Cardiac muscle cell (in vitro differentiated cells and primary cell): ENCODE results near the gene THOC6. TPM values are rescaled to one million over a fixed set of nuclear protein-coding genes. Genes with fewer than 3 reads are reported as not detected.

Source experiments
- DNase-seq, 2 donors: peaks; one replicate each; pipeline versions ENCODE4 v3.0.0 to v3.0.0-alpha.2; 2010 to 2017; ENCODE audit warnings: low read depth in 1 of 2, low spot score in 1 of 2
- H3K27ac ChIP-seq: fragments of 200-600 bp; sonication (generic); 2 replicates; pipeline ENCODE4 v1.5.1; 2016
- H3K27me3 ChIP-seq: fragments of 200-600 bp; sonication (generic); 2 replicates; pipeline ENCODE4 v1.6.0; 2016; ENCODE audit warnings: control low read depth
- H3K36me3 ChIP-seq: fragments of 200-600 bp; sonication (generic); 2 replicates; pipeline ENCODE4 v1.5.1; 2016; ENCODE audit warnings: control low read depth
- H3K4me1 ChIP-seq: fragments of 200-600 bp; sonication (generic); 2 replicates; pipeline ENCODE4 v1.8.1; 2017; ENCODE audit warnings: low read depth, mild to moderate bottlenecking, mixed run types
- H3K4me3 ChIP-seq: fragments of 200-600 bp; sonication (generic); 2 replicates; pipeline ENCODE4 v1.5.1; 2016; ENCODE audit warnings: mild to moderate bottlenecking
- H3K9me3 ChIP-seq: fragments of 200-600 bp; sonication (generic); 2 replicates; pipeline ENCODE4 v1.5.1; 2017; ENCODE audit warnings: low read depth, mild to moderate bottlenecking, control low read depth
- polyA plus RNA-seq: library from polyadenylated mRNA; unstranded; fragments of >200 nt; fragmentation: Nextera tagmentation; extraction: Ambion mirVana; gene quantifications from 2 replicates; pipeline ENCODE4 v1.2.1, GENCODE V29; 2016
- total RNA-seq: library from RNA; depleted of rRNA; stranded (reverse); fragments of >200 nt; gene quantifications from 2 replicates; pipeline ENCODE4 v1.2.3, GENCODE V29; 2016
- TF ChIP-seq, protein P1 (sequence below): IDR thresholded peaks from 2 replicates; pipeline ENCODE4 v1.5.1; 2012; ENCODE audit warnings: low read depth, mild to moderate bottlenecking, low read length

The THOC6 gene
- total and polyA plus RNA-seq, 2 experiments from 2014 or later, result 36.9 to 61.3 TPM

DNA sequence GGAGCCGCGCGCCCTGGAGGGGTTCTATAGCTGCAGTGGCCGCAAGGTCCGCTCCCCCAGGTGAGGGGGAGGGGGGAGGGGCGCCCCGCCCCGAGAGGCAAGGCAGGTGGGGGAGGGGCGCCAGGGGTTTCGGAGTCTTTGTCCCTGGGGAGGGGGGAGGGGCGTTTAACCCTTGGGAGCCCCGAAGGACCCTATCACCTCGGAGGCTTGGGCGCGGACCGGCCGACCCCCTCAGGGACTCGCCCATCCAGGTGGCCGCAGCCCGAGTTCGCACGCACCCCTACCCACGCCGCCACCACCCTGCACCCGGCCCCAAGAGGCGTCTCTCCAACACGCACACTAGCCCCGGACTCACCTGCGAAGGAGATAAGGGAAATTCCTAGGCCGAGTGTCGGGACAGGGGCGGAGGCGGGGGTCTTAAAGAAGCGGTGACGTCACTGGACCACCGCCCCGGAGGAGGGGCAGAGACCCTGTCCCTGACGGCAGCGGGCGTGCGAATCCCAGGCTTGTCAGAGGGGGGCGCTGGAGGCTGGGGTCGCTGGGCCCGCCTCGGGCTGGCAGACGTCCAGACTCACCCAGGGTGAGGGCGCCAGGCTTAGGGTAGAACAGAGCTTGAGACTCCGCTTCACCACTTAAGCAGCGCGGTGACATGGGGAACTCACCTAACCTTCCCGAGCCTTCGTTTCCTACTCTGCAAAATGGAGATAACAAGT lies 5.9 kb upstream of the THOC6 start, which contains the start of gene CLDN6:
TSS of gene CLDN6 (minus strand) at position 390 of the 713 bp plus-strand sequence. CDS start 2,162 bp downstream, outside the sequence.
- Histone ChIP-seq H3K27me3 (no peaks in the 10 kb centered on the region), H3K4me1 (peaks cover 18% of the 10 kb centered on the region), H3K27ac (peak within 1 kb of the TSS; percentile 87), H3K4me3 (peak within 1 kb of the TSS; percentile 76), H3K36me3 (no peaks in the 10 kb centered on the region), H3K9me3 (no peaks in the 10 kb centered on the region)
- peak in 1 of 2 donors; percentile 94 for DNase-seq
- TF ChIP-seq, protein P1, sequence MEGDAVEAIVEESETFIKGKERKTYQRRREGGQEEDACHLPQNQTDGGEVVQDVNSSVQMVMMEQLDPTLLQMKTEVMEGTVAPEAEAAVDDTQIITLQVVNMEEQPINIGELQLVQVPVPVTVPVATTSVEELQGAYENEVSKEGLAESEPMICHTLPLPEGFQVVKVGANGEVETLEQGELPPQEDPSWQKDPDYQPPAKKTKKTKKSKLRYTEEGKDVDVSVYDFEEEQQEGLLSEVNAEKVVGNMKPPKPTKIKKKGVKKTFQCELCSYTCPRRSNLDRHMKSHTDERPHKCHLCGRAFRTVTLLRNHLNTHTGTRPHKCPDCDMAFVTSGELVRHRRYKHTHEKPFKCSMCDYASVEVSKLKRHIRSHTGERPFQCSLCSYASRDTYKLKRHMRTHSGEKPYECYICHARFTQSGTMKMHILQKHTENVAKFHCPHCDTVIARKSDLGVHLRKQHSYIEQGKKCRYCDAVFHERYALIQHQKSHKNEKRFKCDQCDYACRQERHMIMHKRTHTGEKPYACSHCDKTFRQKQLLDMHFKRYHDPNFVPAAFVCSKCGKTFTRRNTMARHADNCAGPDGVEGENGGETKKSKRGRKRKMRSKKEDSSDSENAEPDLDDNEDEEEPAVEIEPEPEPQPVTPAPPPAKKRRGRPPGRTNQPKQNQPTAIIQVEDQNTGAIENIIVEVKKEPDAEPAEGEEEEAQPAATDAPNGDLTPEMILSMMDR, result peak; percentile 29

DNA sequence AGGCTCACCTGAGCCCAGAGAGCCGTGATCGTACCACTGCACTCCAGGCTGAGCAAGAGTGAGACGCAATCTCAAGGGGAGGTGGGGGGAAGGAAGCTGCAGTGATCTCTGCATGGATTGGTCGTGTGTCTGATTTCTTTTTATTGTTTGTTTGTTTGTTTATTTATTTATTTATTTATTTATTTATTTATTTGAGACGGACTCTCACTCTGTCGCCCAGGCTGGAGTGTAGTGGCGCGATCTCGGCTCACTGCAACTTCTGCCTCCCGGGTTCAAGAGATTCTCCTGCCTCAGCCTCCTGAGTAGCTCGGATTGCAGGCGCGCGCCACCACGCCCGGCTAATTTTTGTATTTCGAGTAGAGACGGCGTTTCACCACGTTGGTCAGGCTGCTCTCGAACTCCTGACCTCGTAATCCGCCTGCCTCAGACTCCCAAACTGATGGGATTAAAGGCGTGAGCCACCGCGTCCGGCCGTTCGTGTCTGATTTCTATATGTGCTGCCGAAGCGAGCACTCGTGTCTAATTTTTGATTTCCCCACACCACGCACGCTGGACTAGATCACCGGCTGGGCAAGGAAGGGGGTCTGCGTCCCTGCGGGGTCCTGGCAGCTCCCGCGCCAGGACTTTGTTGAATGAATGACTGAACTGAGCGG lies 4.1 kb upstream of the THOC6 start:
- TF ChIP-seq, protein P1, result no peak
- Histone ChIP-seq H3K9me3 (no peaks in the 10 kb centered on the region), H3K4me1 (peaks cover 22% of the 10 kb centered on the region), H3K36me3 (no peaks in the 10 kb centered on the region), H3K4me3 (peak overlapping the region; percentile 74), H3K27me3 (no peaks in the 10 kb centered on the region), H3K27ac (peak overlapping the region; percentile 97)
- DNase-seq, result no peak

DNA sequence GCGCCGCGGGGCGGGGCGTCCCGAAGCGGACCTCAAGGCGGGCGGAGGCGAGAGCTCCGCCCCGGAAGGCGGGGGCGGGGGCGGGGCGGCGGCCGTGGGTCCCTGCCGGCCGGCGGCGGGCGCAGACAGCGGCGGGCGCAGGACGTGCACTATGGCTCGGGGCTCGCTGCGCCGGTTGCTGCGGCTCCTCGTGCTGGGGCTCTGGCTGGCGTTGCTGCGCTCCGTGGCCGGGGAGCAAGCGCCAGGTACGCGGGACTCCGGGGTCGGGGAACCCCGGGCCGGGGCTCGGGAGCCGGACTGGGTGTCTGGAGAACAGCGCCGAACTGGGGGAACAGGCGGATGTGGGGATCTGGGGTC lies 3.6 kb upstream of the THOC6 start, which contains the start of gene TNFRSF12A:
TSS of gene TNFRSF12A (plus strand) at position 122 of the 357 bp plus-strand sequence. CDS start at position 152, 30 bp downstream.
- H3K4me3 ChIP-seq, result peak within 1 kb of the TSS; percentile 74
- no peaks in the 10 kb centered on the region for H3K36me3 ChIP-seq
- TF ChIP-seq, protein P1, result no peak
- no peaks in the 10 kb centered on the region for H3K27me3 ChIP-seq
- H3K4me1 ChIP-seq, result peaks cover 22% of the 10 kb centered on the region
- peak within 1 kb of the TSS; percentile 97 for H3K27ac ChIP-seq
- H3K9me3 ChIP-seq, result no peaks in the 10 kb centered on the region
- DNase-seq, result peak; percentile 80 to 92

DNA sequence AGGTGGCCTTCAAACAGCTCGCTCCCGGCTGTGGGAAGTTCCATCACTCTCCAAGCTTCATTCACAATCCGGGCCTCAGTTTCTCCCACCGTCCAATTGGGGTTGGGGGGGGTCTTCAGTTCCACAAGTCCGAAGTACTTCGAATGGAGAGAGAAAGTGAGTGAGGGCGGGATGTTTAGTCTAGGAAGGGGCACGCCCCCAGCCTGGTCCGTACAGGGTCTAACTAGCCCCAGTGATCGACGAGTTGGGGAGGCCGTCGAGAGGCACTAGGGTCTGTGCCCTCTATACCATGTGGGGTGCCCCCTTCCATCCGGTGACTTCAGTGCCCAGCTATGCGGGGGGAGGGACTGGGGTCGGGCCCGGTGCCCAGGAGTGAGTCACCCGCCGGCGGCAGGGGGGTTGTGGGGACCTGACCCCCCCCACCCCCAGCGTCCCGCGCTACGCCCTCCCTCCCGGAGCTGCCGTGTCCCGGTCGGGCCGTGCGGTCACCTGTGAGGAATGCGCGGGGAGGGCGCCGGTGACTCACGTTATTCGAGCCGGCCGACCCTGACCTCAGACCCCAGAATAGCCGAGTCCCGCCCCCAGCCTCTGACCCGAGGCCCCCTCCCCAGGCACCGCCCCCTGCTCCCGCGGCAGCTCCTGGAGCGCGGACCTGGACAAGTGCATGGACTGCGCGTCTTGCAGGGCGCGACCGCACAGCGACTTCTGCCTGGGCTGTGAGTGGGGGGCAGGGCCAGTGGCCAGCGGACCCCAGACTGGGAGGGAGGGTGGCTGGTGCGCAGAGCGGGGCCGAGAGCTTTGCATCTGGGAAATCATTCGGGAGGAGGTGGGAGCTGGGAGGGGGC lies 3.0 kb upstream of the THOC6 start:
- peak; percentile 86 to 92 for DNase-seq
- no peaks in the 10 kb centered on the region for H3K27me3 ChIP-seq
- H3K9me3 ChIP-seq, result no peaks in the 10 kb centered on the region
- no peaks in the 10 kb centered on the region for H3K36me3 ChIP-seq
- peaks cover 22% of the 10 kb centered on the region for H3K4me1 ChIP-seq
- peak overlapping the region; percentile 97 for H3K27ac ChIP-seq
- H3K4me3 ChIP-seq, result peak overlapping the region; percentile 74
- TF ChIP-seq, protein P1, result no peak

DNA sequence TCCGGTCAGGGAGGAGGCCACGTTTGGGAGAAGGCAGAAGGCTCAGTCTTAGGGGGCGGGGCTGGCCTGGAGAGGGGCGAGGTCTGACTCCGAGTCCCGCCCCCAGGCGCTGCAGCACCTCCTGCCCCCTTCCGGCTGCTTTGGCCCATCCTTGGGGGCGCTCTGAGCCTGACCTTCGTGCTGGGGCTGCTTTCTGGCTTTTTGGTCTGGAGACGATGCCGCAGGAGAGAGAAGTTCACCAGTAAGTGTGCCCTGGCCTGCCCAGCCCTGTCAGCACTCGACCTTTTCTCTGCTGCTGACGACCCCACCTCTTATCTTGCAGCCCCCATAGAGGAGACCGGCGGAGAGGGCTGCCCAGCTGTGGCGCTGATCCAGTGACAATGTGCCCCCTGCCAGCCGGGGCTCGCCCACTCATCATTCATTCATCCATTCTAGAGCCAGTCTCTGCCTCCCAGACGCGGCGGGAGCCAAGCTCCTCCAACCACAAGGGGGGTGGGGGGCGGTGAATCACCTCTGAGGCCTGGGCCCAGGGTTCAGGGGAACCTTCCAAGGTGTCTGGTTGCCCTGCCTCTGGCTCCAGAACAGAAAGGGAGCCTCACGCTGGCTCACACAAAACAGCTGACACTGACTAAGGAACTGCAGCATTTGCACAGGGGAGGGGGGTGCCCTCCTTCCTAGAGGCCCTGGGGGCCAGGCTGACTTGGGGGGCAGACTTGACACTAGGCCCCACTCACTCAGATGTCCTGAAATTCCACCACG lies 2.2 kb upstream of the THOC6 start:
- Histone ChIP-seq H3K4me1 (peaks cover 22% of the 10 kb centered on the region), H3K4me3 (peak overlapping the region; percentile 74), H3K27me3 (no peaks in the 10 kb centered on the region), H3K27ac (peak overlapping the region; percentile 97), H3K36me3 (peaks cover 7% of the 10 kb centered on the region), H3K9me3 (no peaks in the 10 kb centered on the region)
- DNase-seq, result peak; percentile 89 to 92
- TF ChIP-seq, protein P1, result peak; percentile 38
